Cardiac muscle cell (in vitro differentiated cells and primary cell): ENCODE data around the gene VKORC1. TPM values are rescaled to one million over a fixed set of nuclear protein-coding genes. Genes with fewer than 3 reads are reported as not detected.
"Not testable (repeated sequence)": the region's sequence is repeated elsewhere in the genome, so short reads cannot be mapped to it uniquely, and the experiment has no call there.

Experiments used
- DNase-seq, 2 donors: peaks; one replicate each; pipeline versions ENCODE4 v3.0.0 to v3.0.0-alpha.2; 2010 to 2017; ENCODE audit warnings: low read depth in 1 of 2, low spot score in 1 of 2
- H3K27ac ChIP-seq: fragments of 200-600 bp; sonication (generic); 2 replicates; pipeline ENCODE4 v1.5.1; 2016
- H3K27me3 ChIP-seq: fragments of 200-600 bp; sonication (generic); 2 replicates; pipeline ENCODE4 v1.6.0; 2016; ENCODE audit warnings: control low read depth
- H3K36me3 ChIP-seq: fragments of 200-600 bp; sonication (generic); 2 replicates; pipeline ENCODE4 v1.5.1; 2016; ENCODE audit warnings: control low read depth
- H3K4me1 ChIP-seq: fragments of 200-600 bp; sonication (generic); 2 replicates; pipeline ENCODE4 v1.8.1; 2017; ENCODE audit warnings: low read depth, mild to moderate bottlenecking, mixed run types
- H3K4me3 ChIP-seq: fragments of 200-600 bp; sonication (generic); 2 replicates; pipeline ENCODE4 v1.5.1; 2016; ENCODE audit warnings: mild to moderate bottlenecking
- H3K9me3 ChIP-seq: fragments of 200-600 bp; sonication (generic); 2 replicates; pipeline ENCODE4 v1.5.1; 2017; ENCODE audit warnings: low read depth, mild to moderate bottlenecking, control low read depth
- polyA plus RNA-seq: library from polyadenylated mRNA; unstranded; fragments of >200 nt; fragmentation: Nextera tagmentation; extraction: Ambion mirVana; gene quantifications from 2 replicates; pipeline ENCODE4 v1.2.1, GENCODE V29; 2016
- total RNA-seq: library from RNA; depleted of rRNA; stranded (reverse); fragments of >200 nt; gene quantifications from 2 replicates; pipeline ENCODE4 v1.2.3, GENCODE V29; 2016
- TF ChIP-seq, protein P1 (sequence below): IDR thresholded peaks from 2 replicates; pipeline ENCODE4 v1.5.1; 2012; ENCODE audit warnings: low read depth, mild to moderate bottlenecking, low read length

VKORC1 gene
- 146 and 148 TPM in 2 replicates for total RNA-seq
- polyA plus RNA-seq = 161 and 188 TPM in 2 replicates

DNA sequence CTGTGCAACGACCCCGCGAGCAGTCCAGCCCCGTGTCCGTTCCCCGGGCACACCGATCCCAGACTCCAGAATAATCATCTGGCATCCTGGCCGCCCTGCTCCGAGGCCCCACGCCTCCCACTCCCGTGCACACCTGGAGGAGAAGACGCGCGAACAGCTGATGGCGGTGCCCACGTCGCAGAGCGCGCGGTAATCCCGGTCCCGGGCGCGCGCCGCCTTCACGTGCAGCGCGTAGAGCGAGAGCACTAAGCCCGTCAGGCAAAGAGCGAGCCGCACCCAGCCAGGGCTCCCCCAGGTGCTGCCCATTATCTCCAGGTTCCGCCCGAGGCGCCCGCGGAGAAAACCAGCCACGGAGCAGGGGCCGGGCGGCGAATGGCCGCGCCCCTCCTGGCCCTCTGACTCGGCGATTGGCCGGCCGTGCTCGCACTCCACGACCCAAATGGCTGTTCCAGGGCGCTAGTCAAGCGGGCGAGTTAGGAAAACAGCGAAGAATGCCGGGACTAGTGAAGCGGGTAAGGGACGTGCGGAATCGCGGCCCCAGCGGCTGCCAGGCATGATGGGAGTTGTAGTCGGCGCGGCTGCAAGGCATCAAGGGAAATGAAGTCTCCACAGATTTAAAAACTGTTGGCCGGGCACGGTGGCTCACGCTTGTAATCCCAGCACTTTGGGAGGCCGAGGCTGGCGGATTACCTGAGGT is at the start of gene VKORC1:
Gene VKORC1 (minus strand): TSS at position 374 of the 697 bp plus-strand sequence. CDS start 68 bp downstream, at position 306.
- peaks cover 4% of the 10 kb centered on the region for H3K4me1 ChIP-seq
- H3K36me3 ChIP-seq = no peaks in the 10 kb centered on the region
- TF ChIP-seq, protein P1, sequence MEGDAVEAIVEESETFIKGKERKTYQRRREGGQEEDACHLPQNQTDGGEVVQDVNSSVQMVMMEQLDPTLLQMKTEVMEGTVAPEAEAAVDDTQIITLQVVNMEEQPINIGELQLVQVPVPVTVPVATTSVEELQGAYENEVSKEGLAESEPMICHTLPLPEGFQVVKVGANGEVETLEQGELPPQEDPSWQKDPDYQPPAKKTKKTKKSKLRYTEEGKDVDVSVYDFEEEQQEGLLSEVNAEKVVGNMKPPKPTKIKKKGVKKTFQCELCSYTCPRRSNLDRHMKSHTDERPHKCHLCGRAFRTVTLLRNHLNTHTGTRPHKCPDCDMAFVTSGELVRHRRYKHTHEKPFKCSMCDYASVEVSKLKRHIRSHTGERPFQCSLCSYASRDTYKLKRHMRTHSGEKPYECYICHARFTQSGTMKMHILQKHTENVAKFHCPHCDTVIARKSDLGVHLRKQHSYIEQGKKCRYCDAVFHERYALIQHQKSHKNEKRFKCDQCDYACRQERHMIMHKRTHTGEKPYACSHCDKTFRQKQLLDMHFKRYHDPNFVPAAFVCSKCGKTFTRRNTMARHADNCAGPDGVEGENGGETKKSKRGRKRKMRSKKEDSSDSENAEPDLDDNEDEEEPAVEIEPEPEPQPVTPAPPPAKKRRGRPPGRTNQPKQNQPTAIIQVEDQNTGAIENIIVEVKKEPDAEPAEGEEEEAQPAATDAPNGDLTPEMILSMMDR = no peak
- H3K9me3 ChIP-seq = no peaks in the 10 kb centered on the region
- peak; percentile 97 to 98 for DNase-seq
- no peaks in the 10 kb centered on the region for H3K27me3 ChIP-seq
- H3K27ac ChIP-seq = peak within 1 kb of the TSS; percentile 61
- peak within 1 kb of the TSS; percentile 58 for H3K4me3 ChIP-seq

DNA sequence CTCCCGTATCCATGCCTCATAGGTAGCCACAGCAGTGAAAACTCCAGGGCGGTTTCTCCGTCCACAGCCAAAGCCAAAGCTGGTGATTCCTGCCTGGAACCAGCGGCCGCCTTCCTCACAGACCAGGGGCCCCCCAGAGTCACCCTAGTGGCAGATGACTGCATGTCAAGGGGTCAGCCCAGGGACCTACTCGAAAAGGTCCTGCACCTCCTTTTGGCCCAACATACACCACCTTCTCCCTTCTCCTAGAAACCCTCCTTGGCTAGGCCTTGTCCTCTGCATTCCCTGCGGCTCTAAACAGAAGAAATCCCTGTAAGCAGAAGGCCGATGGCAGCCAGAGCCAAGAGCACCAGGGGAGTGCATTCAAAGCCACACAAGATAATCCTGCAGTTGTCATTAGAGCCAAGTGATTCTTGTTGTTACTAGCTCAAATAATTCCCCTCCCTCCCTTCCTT is 49.1 kb upstream of the VKORC1 start:
- peaks cover 7% of the 10 kb centered on the region for H3K4me1 ChIP-seq
- H3K27ac ChIP-seq = no peak overlapping the region
- TF ChIP-seq, protein P1 = no peak
- H3K27me3 ChIP-seq = peaks cover 31% of the 10 kb centered on the region
- no peaks in the 10 kb centered on the region for H3K9me3 ChIP-seq
- H3K36me3 ChIP-seq = no peaks in the 10 kb centered on the region
- DNase-seq = no peak
- no peak overlapping the region for H3K4me3 ChIP-seq

GRCh38 chr16:31143011-31143693 is 48.6 kb upstream of the VKORC1 start:
- Histone ChIP-seq H3K36me3 (no peaks in the 10 kb centered on the region), H3K4me3 (no peak overlapping the region), H3K27ac (no peak overlapping the region), H3K9me3 (no peaks in the 10 kb centered on the region), H3K27me3 (peaks cover 26% of the 10 kb centered on the region), H3K4me1 (peaks cover 7% of the 10 kb centered on the region)
- TF ChIP-seq, protein P1 = no peak
- DNase-seq = no peak

DNA sequence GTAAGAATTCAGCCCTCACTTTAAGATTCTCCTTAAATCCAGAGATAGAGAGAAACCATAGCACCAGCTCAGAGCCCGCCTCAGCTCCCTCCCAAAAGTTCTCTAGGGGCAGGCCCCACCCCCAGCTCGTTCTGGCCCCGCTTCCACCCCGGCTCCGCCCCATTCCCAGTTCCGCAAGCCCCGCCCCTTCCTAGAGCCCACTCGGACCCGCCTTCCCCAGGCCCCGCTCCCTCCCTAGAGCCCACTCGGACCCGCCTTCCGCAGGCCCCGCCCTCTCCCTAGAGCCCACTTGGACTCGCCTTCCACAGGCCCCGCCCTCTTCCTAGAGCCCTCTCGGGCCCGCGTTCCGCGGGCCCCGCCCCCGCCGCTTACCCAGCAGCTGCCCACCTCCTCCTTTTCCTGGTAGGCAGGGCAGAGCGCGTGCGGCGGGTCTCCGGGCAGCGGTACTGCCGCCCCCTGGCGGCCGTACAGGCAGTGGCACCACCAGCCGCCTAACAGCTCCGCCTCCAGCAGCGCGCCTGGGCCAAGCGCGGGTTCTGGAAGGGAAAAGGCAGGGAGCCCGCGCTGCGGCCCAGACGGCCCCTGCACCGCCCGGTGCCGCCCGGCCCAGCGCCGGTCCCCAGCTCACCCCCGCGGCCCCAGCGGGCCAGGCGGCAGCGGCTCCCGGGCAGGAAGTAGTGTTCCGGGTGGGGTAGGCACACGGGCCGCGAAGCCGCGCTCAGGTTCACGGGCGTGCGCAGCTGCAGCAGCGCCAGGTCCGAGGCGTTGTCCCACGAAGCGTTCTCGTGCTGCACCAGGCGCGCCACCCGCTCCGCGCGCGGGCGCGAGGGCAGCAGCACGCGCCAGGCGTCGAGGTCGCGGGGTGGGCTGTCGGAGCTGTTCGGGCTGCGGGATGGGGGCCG is 47.8 kb upstream of the VKORC1 start:
- peak; percentile 100 for DNase-seq
- Histone ChIP-seq H3K4me1 (peaks cover 7% of the 10 kb centered on the region), H3K27ac (peak overlapping the region; percentile 79), H3K4me3 (peak overlapping the region; percentile 25), H3K9me3 (no peaks in the 10 kb centered on the region), H3K36me3 (no peaks in the 10 kb centered on the region), H3K27me3 (peaks cover 18% of the 10 kb centered on the region)
- TF ChIP-seq, protein P1 = peak; percentile 86

DNA sequence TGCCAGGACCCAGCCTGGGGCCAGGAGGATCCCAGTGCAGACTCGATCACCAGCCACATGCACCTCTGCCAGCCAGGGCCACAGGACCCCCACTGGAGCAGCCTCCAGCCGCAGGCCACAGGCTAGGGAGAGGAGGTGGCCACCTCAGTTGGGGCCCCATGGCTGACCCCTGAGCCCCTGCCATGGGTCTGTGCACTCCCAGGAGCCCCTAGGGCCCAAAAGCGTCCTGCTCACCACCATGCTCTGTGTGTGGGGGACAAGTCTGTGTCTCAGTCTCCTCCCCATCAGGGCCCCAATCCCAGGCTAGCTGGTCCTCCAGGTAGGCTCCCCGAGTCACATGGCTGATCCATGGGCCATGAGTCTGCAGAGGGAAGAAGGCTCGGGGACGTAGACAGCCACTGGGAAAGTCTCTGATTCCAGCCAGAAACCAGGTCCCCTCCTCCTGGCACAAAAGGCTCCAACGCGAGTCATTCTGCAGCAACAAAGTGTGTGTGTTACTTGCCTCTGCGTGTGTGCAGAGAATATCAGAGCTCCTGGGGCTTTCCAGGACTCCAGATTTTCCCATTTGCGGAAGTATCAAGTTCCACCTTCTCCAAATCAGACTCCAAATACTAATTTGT is 47.0 kb upstream of the VKORC1 start:
- Histone ChIP-seq H3K9me3 (no peaks in the 10 kb centered on the region), H3K27ac (peak overlapping the region; percentile 79), H3K4me1 (peaks cover 7% of the 10 kb centered on the region), H3K36me3 (no peaks in the 10 kb centered on the region), H3K27me3 (peaks cover 10% of the 10 kb centered on the region), H3K4me3 (peak overlapping the region; percentile 12)
- no peak for DNase-seq
- TF ChIP-seq, protein P1 = no peak

GRCh38 chr16:31141071-31141469 is 46.5 kb upstream of the VKORC1 start:
- not testable (repeated sequence) for H3K36me3 ChIP-seq, H3K9me3 ChIP-seq, DNase-seq, H3K4me1 ChIP-seq, H3K4me3 ChIP-seq, H3K27me3 ChIP-seq
- peak overlapping the region; percentile 79 for H3K27ac ChIP-seq
